Measurements from ENCODE around the gene SPRYD7. TPM values are rescaled to one million over a fixed set of nuclear protein-coding genes. Genes with fewer than 3 reads are reported as not detected.
"Not testable (repeated sequence)": the region's sequence is repeated elsewhere in the genome, so short reads cannot be mapped to it uniquely, and the experiment has no call there.

SPRYD7 gene
- total and polyA plus RNA-seq, 2 donors (not counting 1 experiment from before 2014, with no cell fraction given): 1.9 to 4.5 TPM

DNA sequence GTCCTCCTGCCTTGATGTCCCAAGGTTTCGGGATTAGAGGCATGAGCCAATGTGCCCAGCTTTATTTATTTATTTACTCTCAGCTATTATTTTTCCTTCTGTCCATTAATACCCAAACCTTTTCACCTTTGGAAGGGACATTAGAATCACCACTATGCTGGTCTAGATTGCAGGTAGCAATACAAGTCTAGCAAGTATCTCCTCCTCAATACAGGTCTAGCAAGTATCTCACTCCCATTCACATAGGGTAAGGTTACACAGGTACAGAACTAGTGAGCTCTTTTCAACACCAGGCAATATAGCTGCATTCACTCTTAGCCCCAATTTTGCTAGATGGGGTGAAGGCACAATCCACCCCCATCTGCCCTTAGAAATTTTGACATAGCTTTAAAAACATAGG, 17.4 kb upstream of the SPRYD7 start:
- H3K4me1 Mint-ChIP-seq: peaks cover 2% of the 10 kb centered on the region
- H3K9me3 Mint-ChIP-seq (ENCODE audit: insufficient read depth): no peaks in the 10 kb centered on the region
- 100% methylated on average over 1 of the region's 1 CpG for WGBS (ENCODE audit: insufficient coverage)
- intact Hi-C loops (cut with micrococcal nuclease): no loop called here
- no peak for DNase-seq
- Histone ChIP-seq H3K36me3 (replicated peaks in 1 of 2; ENCODE audit: control extremely low read depth in 1 of 2, control insufficient read depth in 1 of 2, extremely low read depth in 1 of 2, insufficient read depth in 2 of 2, low read length in 1 of 2) (no peaks in the 10 kb centered on the region), H3K27me3 (replicated peaks in 1 of 4; ENCODE audit: control extremely low read depth in 1 of 4, control insufficient read depth in 3 of 4, insufficient read depth in 4 of 4, low read length in 3 of 4) (no peaks in the 10 kb centered on the region), H3K4me1 (ENCODE audit: control insufficient read depth in 2 of 2, insufficient read depth in 2 of 2, low read length in 2 of 2) (no peaks in the 10 kb centered on the region), H3K9me3 (ENCODE audit: control extremely low read depth in 1 of 3, control insufficient read depth in 2 of 3, insufficient read depth in 1 of 3, low read length in 2 of 3) (peaks cover 0 to 3% (median 0%) of the 10 kb centered on the region in 3 donors), H3K9ac (ENCODE audit: low read length) (no peak overlapping the region), H3K79me2 (ENCODE audit: control insufficient read depth, insufficient read depth, low read length) (no peaks in the 10 kb centered on the region), H3K4me3 (ENCODE audit: control extremely low read depth in 1 of 5, extremely low read depth in 1 of 5, insufficient read depth in 1 of 5, low read depth in 2 of 5, low read length in 4 of 5) (no peak overlapping the region), H3K4me2 (replicated peaks; ENCODE audit: low read depth, low read length, poor library complexity, severe bottlenecking) (no peak overlapping the region), H4K20me1 (ENCODE audit: control insufficient read depth, insufficient read depth, low read length, poor library complexity, severe bottlenecking) (no peaks in the 10 kb centered on the region), H3K27ac (ENCODE audit: low read length in 2 of 2) (no peak overlapping the region), H2AFZ (ENCODE audit: insufficient read depth, low read depth, low read length, poor library complexity, severe bottlenecking) (no peak overlapping the region)
- no peak for ATAC-seq (ENCODE audit: low read depth)
- H3K27ac Mint-ChIP-seq: no peak overlapping the region
- no peaks in the 10 kb centered on the region for H3K27me3 Mint-ChIP-seq
- ChIA-PET POLR2A (no interaction called here), CTCF (interaction anchor here (0.5 to 1.3 kb wide), 3 partner anchors 17 to 609 kb away, joined by 3 to 4 read pairs (median 3); partner anchors contain the start of gene SPRYD7)
- no peak overlapping the region for H3K4me3 Mint-ChIP-seq
- TF ChIP-seq EZH2 (IDR thresholded peaks at IDR 0.05; ENCODE audit: borderline replicate concordance, insufficient read depth, low read depth, low read length, poor library complexity, severe bottlenecking) (no peak), CTCF (IDR thresholded peaks at IDR 0.05) (no peak)

DNA sequence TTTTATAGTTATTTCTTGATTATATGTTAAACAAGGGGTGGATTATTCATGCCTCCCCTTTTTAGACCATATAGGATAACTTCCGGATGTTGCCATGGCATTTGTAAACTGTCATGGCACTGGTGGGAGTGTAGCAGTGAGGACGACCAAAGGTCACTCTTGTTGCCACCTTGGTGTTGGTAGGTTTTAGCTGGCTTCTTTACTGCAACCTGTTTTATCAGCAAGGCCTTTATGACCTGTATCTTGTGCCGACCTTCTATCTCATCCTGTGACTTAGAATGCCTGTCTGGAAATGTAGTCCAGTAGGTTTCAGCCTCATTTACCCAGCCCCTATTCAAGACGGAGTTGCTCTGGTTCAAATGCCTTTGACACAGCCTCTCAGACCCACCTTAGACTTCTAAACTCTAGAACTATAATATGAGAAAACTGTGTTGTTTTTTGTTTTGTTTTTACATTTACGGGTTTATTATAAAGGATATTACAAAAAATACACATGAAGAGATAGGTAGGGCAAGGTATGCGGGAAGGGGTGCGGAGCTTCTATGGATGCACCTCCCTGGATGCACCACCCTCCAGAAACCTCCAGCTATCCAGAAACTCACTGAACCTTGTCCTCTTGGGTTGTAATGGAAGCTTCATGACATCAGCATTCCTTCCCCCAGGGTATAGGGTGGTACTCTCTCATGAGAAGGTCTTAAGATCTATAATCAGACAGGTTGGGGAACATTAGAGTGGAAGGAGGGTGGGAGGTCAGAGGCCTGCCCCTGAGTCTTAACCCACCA, 15.8 kb upstream of the SPRYD7 start:
- Mint-ChIP-seq H3K4me1 (peaks cover 2% of the 10 kb centered on the region), H3K27ac (no peak overlapping the region), H3K9me3 (ENCODE audit: insufficient read depth) (no peaks in the 10 kb centered on the region), H3K27me3 (no peaks in the 10 kb centered on the region), H3K4me3 (no peak overlapping the region)
- Histone ChIP-seq H4K20me1 (ENCODE audit: control insufficient read depth, insufficient read depth, low read length, poor library complexity, severe bottlenecking) (no peaks in the 10 kb centered on the region), H2AFZ (ENCODE audit: insufficient read depth, low read depth, low read length, poor library complexity, severe bottlenecking) (no peak overlapping the region), H3K9me3 (ENCODE audit: control extremely low read depth in 1 of 3, control insufficient read depth in 2 of 3, insufficient read depth in 1 of 3, low read length in 2 of 3) (peaks cover 0 to 3% (median 0%) of the 10 kb centered on the region in 3 donors), H3K4me2 (replicated peaks; ENCODE audit: low read depth, low read length, poor library complexity, severe bottlenecking) (no peak overlapping the region), H3K27me3 (replicated peaks in 1 of 4; ENCODE audit: control extremely low read depth in 1 of 4, control insufficient read depth in 3 of 4, insufficient read depth in 4 of 4, low read length in 3 of 4) (no peaks in the 10 kb centered on the region), H3K4me1 (ENCODE audit: control insufficient read depth in 2 of 2, insufficient read depth in 2 of 2, low read length in 2 of 2) (no peaks in the 10 kb centered on the region), H3K9ac (ENCODE audit: low read length) (no peak overlapping the region), H3K79me2 (ENCODE audit: control insufficient read depth, insufficient read depth, low read length) (no peaks in the 10 kb centered on the region), H3K27ac (ENCODE audit: low read length in 2 of 2) (no peak overlapping the region), H3K4me3 (ENCODE audit: control extremely low read depth in 1 of 5, extremely low read depth in 1 of 5, insufficient read depth in 1 of 5, low read depth in 2 of 5, low read length in 4 of 5) (no peak overlapping the region), H3K36me3 (replicated peaks in 1 of 2; ENCODE audit: control extremely low read depth in 1 of 2, control insufficient read depth in 1 of 2, extremely low read depth in 1 of 2, insufficient read depth in 2 of 2, low read length in 1 of 2) (no peaks in the 10 kb centered on the region)
- intact Hi-C loops (cut with micrococcal nuclease): no loop called here
- TF ChIP-seq CTCF (IDR thresholded peaks at IDR 0.05) (no peak), EZH2 (IDR thresholded peaks at IDR 0.05; ENCODE audit: borderline replicate concordance, insufficient read depth, low read depth, low read length, poor library complexity, severe bottlenecking) (no peak)
- no CpG with 5 or more reads among the region's 7 CpGs for WGBS (ENCODE audit: insufficient coverage)
- ATAC-seq (ENCODE audit: low read depth) (no peak), DNase-seq (no peak)
- POLR2A ChIA-PET: no interaction called here
- CTCF ChIA-PET: no interaction called here

DNA sequence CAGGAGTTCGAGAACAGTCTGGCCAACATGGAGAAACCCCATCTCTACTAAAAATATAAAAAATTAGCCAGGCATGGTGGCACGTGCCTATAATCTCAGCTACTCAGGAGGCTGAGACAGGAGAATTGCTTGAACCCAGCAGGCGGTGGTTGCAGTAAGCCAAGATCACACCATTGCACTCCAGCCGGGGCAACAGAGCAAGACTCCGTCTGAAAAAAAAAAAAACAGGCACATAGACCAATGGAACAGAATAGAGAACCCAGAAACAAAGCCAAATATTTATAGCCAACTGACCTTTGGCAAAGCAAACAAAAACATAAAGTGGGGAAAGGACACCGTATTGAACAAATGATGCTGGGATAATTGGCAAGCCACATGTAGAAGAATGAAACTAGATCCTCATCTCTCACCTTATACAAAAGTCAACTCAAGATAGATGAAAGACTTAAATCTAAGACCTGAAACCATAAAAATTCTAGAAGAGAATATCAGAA, 12.7 kb upstream of the SPRYD7 start:
- H3K27ac ChIP-seq (ENCODE audit: low read length in 2 of 2); CTCF ChIA-PET; H3K9me3 ChIP-seq (ENCODE audit: control extremely low read depth in 1 of 3, control insufficient read depth in 2 of 3, insufficient read depth in 1 of 3, low read length in 2 of 3); intact Hi-C loops (cut with micrococcal nuclease); H3K27me3 ChIP-seq (replicated peaks in 1 of 4; ENCODE audit: control extremely low read depth in 1 of 4, control insufficient read depth in 3 of 4, insufficient read depth in 4 of 4, low read length in 3 of 4); H4K20me1 ChIP-seq (ENCODE audit: control insufficient read depth, insufficient read depth, low read length, poor library complexity, severe bottlenecking); H3K4me1 ChIP-seq (ENCODE audit: control insufficient read depth in 2 of 2, insufficient read depth in 2 of 2, low read length in 2 of 2); H3K9me3 Mint-ChIP-seq (ENCODE audit: insufficient read depth); H3K4me1 Mint-ChIP-seq; H3K36me3 ChIP-seq (replicated peaks in 1 of 2; ENCODE audit: control extremely low read depth in 1 of 2, control insufficient read depth in 1 of 2, extremely low read depth in 1 of 2, insufficient read depth in 2 of 2, low read length in 1 of 2); H2AFZ ChIP-seq (ENCODE audit: insufficient read depth, low read depth, low read length, poor library complexity, severe bottlenecking); POLR2A ChIA-PET; H3K27ac Mint-ChIP-seq; H3K79me2 ChIP-seq (ENCODE audit: control insufficient read depth, insufficient read depth, low read length); H3K9ac ChIP-seq (ENCODE audit: low read length); H3K27me3 Mint-ChIP-seq; ATAC-seq (ENCODE audit: low read depth); H3K4me2 ChIP-seq (replicated peaks; ENCODE audit: low read depth, low read length, poor library complexity, severe bottlenecking); H3K4me3 Mint-ChIP-seq; DNase-seq; H3K4me3 ChIP-seq (ENCODE audit: control extremely low read depth in 1 of 5, extremely low read depth in 1 of 5, insufficient read depth in 1 of 5, low read depth in 2 of 5, low read length in 4 of 5): not testable (repeated sequence)
- 95% methylated on average over 2 of the region's 6 CpGs for WGBS (ENCODE audit: insufficient coverage)

All from B cell (primary cell).